Prostate gland (tissue), 2 donors: ENCODE results near the gene TDRD9. TPM values are rescaled to one million over a fixed set of nuclear protein-coding genes. Genes with fewer than 3 reads are reported as not detected.

Source experiments
- DNase-seq: peaks from one replicate; pipeline ENCODE4 v3.0.0-alpha.2; 2019; ENCODE audit warnings: low spot score
- H3K27ac ChIP-seq, 2 donors: fragments of 200-600 bp; sonication (generic); 2 replicates each; pipeline ENCODE4 v1.5.1; 2017 to 2019
- H3K27me3 ChIP-seq: fragments of 200-600 bp; sonication (generic); replicated peaks from 2 replicates; pipeline ENCODE4 v1.5.1; 2019; ENCODE audit not compliant: insufficient read depth
- H3K36me3 ChIP-seq, 2 donors: fragments of 200-600 bp; sonication (generic); 1 replicate in 1 of 2; 2 replicates in 1 of 2; pipeline versions ENCODE4 v1.5.1 to v1.8.1; 2017 to 2019
- H3K4me1 ChIP-seq: fragments of 200-600 bp; sonication (generic); replicated peaks from 2 replicates; pipeline ENCODE4 v1.5.1; 2019
- H3K4me3 ChIP-seq, 2 donors: fragments of 200-600 bp; sonication (generic); 2 replicates each; pipeline ENCODE4 v1.5.1; 2017 to 2019
- H3K9me3 ChIP-seq: fragments of 200-600 bp; sonication (generic); 2 replicates; pipeline ENCODE4 v1.5.1; 2017
- POLR2A ChIP-seq: fragments of 450-650 bp; IDR thresholded peaks from one replicate; pipeline ENCODE4 v1.6.1; 2016; ENCODE audit warnings: antibody characterized with exemption, mild to moderate bottlenecking
- POLR2AphosphoS5 ChIP-seq: sonication (generic); formaldehyde crosslinking; IDR thresholded peaks from one replicate; pipeline ENCODE4 v1.6.1; 2017; ENCODE audit warnings: antibody characterized with exemption
- WGBS: methylation state at CpG from one replicate; pipeline ENCODE4 v1.1.5; 2018; 5-methylcytosine and 5-hydroxymethylcytosine counted together
- intact Hi-C: fragments of 100-400 bp; cut with DNase I; formaldehyde crosslinking; loops from one replicate; pipeline ENCODE4 v1.14.2; 2022
- total RNA-seq, 2 donors: library from RNA; depleted of rRNA; stranded (reverse); fragments of >200 nt; gene quantifications; one replicate each; pipeline ENCODE4 v1.1.0, GENCODE V29; 2016
- TF ChIP-seq, protein P1 (sequence below), 4 experiments: fragments of 200-600 bp in 2 of 4; fragments of 450-650 bp in 2 of 4; sonication (generic) in 2 of 4; IDR thresholded peaks; 1 replicate in 3 of 4; 2 replicates in 1 of 4; pipeline ENCODE4 v1.5.1; 2016 to 2019; ENCODE audit warnings: antibody characterized with exemption in 4 of 4, mild to moderate bottlenecking in 2 of 4, moderate library complexity in 2 of 4

TDRD9 gene
- total RNA-seq, 2 donors from 2014 or later = 0.64 to 18.2 TPM

DNA sequence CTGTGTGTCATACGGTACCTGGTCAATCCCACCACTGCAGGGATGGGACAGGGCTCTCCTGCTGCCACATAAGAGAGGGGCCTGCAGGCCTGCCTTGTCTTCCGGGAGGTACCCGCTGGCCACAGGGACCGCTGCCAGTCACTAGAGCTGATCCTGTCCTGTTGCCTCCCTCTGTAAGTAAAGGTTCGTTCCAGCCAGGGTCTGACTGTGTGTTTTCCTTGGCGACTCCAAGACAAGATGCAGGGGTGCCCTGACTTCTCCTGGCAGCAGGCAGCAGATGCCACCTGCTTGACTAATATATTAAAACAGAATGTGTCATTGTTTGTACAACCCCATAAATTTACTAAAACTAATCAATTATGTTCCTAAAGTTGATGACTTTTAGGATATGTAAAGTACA is 115.8 kb downstream of the TDRD9 start:
- WGBS = 64% methylated on average over 6 of the region's 6 CpGs
- intact Hi-C loops = no loop called here
- TF ChIP-seq, protein P1, sequence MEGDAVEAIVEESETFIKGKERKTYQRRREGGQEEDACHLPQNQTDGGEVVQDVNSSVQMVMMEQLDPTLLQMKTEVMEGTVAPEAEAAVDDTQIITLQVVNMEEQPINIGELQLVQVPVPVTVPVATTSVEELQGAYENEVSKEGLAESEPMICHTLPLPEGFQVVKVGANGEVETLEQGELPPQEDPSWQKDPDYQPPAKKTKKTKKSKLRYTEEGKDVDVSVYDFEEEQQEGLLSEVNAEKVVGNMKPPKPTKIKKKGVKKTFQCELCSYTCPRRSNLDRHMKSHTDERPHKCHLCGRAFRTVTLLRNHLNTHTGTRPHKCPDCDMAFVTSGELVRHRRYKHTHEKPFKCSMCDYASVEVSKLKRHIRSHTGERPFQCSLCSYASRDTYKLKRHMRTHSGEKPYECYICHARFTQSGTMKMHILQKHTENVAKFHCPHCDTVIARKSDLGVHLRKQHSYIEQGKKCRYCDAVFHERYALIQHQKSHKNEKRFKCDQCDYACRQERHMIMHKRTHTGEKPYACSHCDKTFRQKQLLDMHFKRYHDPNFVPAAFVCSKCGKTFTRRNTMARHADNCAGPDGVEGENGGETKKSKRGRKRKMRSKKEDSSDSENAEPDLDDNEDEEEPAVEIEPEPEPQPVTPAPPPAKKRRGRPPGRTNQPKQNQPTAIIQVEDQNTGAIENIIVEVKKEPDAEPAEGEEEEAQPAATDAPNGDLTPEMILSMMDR (IDR thresholded peaks at IDR 0.05) = no peak
- TF ChIP-seq POLR2AphosphoS5 (no peak), POLR2A (no peak)
- no peaks in the 10 kb centered on the region for H3K36me3 ChIP-seq
- no peak for DNase-seq
- no peaks in the 10 kb centered on the region for H3K4me1 ChIP-seq
- H3K27ac ChIP-seq = peak overlapping the region; percentile 47 to 58
- H3K27me3 ChIP-seq = no peaks in the 10 kb centered on the region
- H3K4me3 ChIP-seq = no peak overlapping the region
- H3K9me3 ChIP-seq = no peaks in the 10 kb centered on the region

DNA sequence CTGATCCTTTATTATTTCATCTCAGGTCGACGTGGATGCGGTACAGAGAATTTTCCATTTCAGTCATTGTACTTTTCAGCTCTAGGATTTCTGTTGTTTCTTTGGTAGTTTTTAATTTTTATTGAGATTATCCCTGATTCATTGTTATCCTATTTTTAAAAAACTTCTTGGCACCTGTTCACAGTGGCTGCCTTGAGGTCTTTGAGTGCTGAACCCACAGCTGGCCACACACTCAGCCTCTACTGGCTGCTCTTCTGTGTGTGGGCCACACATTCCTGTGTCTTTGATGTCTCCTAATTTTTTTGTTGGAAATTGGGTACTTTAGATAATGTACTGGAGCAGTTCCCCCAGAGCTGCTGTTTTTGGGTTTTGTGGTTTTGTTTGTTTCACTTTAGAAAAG is 119.5 kb downstream of the TDRD9 start:
- intact Hi-C loops = no loop called here
- H3K27me3 ChIP-seq = no peaks in the 10 kb centered on the region
- H3K9me3 ChIP-seq = no peaks in the 10 kb centered on the region
- TF ChIP-seq POLR2AphosphoS5 (no peak), POLR2A (no peak)
- TF ChIP-seq, protein P1 (IDR thresholded peaks at IDR 0.05) = no peak
- DNase-seq = no peak
- no peaks in the 10 kb centered on the region for H3K36me3 ChIP-seq
- H3K27ac ChIP-seq = no peak overlapping the region
- H3K4me3 ChIP-seq = no peak overlapping the region
- WGBS = 90% methylated on average over 3 of the region's 3 CpGs
- no peaks in the 10 kb centered on the region for H3K4me1 ChIP-seq

DNA sequence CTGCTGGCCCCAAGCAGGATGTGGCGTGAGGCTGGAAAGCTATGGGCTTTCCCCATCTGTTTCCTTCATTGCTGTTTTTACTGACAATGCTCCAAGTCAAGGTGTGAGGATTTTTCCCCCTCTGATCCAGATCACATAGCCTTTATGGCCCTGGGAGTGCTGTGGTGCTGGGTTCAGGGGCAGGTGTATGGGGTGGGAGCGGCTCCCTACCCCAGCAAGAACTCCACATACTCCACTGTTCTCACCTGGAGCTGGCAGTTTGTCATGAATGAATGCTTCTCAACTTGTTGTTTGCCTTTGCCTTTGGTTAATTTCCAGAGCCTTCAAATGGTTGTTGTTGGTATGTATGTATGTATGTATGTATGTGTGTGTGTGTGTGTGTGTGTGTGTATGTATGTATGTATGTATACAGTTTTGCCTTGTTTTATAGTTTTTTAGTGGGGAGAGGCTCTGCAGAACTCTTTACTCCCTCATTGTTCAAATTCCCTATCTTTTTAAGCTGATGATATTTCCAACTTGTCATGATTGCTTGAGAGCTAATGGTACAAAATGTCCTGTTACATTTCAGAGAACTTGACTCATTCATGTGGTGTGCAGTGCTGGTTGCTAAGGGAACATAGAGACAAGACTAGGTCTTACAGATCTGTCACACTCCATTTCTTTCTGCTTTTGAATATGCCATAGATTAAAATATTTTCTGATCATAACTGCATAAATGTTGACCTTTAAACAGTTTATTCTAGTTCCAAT is 120.7 kb downstream of the TDRD9 start:
- no peak overlapping the region for H3K27ac ChIP-seq
- WGBS = 90% methylated on average over 2 of the region's 2 CpGs
- H3K27me3 ChIP-seq = no peaks in the 10 kb centered on the region
- H3K4me3 ChIP-seq = no peak overlapping the region
- no peaks in the 10 kb centered on the region for H3K36me3 ChIP-seq
- intact Hi-C loops = no loop called here
- no peak for DNase-seq
- no peaks in the 10 kb centered on the region for H3K9me3 ChIP-seq
- H3K4me1 ChIP-seq = no peaks in the 10 kb centered on the region
- no peak for TF ChIP-seq POLR2A
- no peak for TF ChIP-seq POLR2AphosphoS5
- TF ChIP-seq, protein P1 (IDR thresholded peaks at IDR 0.05) = no peak

DNA sequence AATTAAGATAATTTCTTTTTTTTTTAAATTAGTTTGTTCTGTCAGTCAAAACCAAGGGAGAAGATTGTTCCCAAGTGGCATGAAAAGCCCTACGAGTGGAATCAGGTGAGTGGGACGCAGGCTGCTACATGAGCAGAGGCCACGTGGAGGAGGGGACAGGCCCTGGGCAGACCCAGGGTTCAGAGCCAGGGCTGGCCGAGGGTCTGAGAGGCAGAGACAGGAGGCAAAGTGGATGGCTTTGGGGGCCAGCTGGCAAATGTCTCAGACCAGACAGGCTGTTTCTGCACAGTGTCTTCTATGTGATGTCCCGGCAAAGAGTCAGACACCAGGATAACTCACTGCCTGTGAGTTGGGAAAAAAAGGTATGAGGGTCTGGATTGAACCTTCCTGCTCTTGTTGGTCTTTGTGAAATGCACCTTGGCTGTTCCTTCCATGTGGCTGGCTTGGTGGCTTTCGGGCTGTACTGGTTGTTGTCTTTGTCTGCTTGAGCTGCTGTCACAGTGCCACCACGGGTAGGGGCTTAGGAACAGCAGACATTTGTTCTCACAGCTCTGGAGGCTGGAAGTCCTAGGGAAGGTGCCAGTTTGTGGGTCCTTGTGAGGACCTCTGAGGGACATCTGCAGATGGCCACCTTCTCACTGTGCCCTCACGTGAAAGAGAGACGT is 121.5 kb downstream of the TDRD9 start:
- H3K36me3 ChIP-seq = no peaks in the 10 kb centered on the region
- TF ChIP-seq, protein P1 (IDR thresholded peaks at IDR 0.05) = no peak
- TF ChIP-seq POLR2A (no peak), POLR2AphosphoS5 (no peak)
- no peaks in the 10 kb centered on the region for H3K27me3 ChIP-seq
- intact Hi-C loops = no loop called here
- no peak overlapping the region for H3K27ac ChIP-seq
- no peak for DNase-seq
- no peak overlapping the region for H3K4me3 ChIP-seq
- WGBS = 73% methylated on average over 9 of the region's 9 CpGs
- H3K9me3 ChIP-seq = no peaks in the 10 kb centered on the region
- H3K4me1 ChIP-seq = no peaks in the 10 kb centered on the region
